H1 (cell line): ENCODE results near the gene GNAQ. TPM values are rescaled to one million over a fixed set of nuclear protein-coding genes. Genes with fewer than 3 reads are reported as not detected.

ENCODE experiments used
- CTCF ChIA-PET: fragments of 300-600 bp; sonication (Branson Sonifier 250); formaldehyde crosslinking; loops from one replicate; lab custom pipeline; 2021; ENCODE audit not compliant: partially characterized antibody; lab: Charles Lee
- POLR2A ChIA-PET: fragments of 300-600 bp; sonication (Branson Sonifier 250); formaldehyde crosslinking; loops from one replicate; lab custom pipeline; 2021; ENCODE audit warnings: inconsistent platforms; ENCODE audit not compliant: partially characterized antibody; lab: Charles Lee
- DNase-seq, 2 experiments: peaks; one replicate each; pipeline versions ENCODE4 v3.0.0 to v3.0.0-alpha.2; 2010 to 2022; ENCODE audit warnings: low spot score in 2 of 2, low read depth in 1 of 2, mixed read lengths in 1 of 2
- FAIRE-seq: peaks from 2 replicates; lab custom pipeline; 2011; peaks lifted over from hg19 to GRCh38; lab: Jason Lieb, UNC
- H2AFZ ChIP-seq: 2 replicates; pipeline ENCODE4 v1.8.1; 2012; ENCODE audit warnings: low read length, inconsistent platforms
- H2AK5ac ChIP-seq: 2 replicates; pipeline ENCODE4 v1.6.1; 2013; ENCODE audit warnings: low read depth, low read length
- H2BK120ac ChIP-seq: replicated peaks from 2 replicates; pipeline ENCODE3; 2013; ENCODE audit warnings: low read depth, low read length, inconsistent platforms
- H2BK12ac ChIP-seq: 2 replicates; pipeline ENCODE4 v1.6.1; 2013; ENCODE audit warnings: low read depth, low read length
- H2BK15ac ChIP-seq: 2 replicates; pipeline ENCODE4 v1.6.1; 2013; ENCODE audit warnings: low read length
- H2BK20ac ChIP-seq: 2 replicates; pipeline ENCODE4 v1.6.1; 2013; ENCODE audit warnings: low read length
- H2BK5ac ChIP-seq: 2 replicates; pipeline ENCODE4 v1.6.1; 2013; ENCODE audit warnings: low read depth, low read length
- H3K14ac ChIP-seq: 2 replicates; pipeline ENCODE4 v1.6.1; 2013; ENCODE audit warnings: inconsistent platforms; ENCODE audit not compliant: insufficient read length
- H3K18ac ChIP-seq: 2 replicates; pipeline ENCODE4 v1.6.1; 2013; ENCODE audit warnings: low read length; ENCODE audit errors: extremely low read depth
- H3K23ac ChIP-seq: 2 replicates; pipeline ENCODE4 v1.6.1; 2013; ENCODE audit warnings: inconsistent platforms; ENCODE audit not compliant: insufficient read length
- H3K23me2 ChIP-seq: 2 replicates; pipeline ENCODE4 v1.6.1; 2013; ENCODE audit warnings: low read depth, low read length
- H3K27ac ChIP-seq: 2 replicates; pipeline ENCODE4 v1.6.1; 2011; ENCODE audit warnings: low read depth, low read length, inconsistent platforms
- H3K27me3 ChIP-seq, 4 experiments: replicated peaks in 1 of 4; 1 replicate in 1 of 4; 2 replicates in 3 of 4; pipeline versions ENCODE4 v1.6.1 to v1.8.1; 2011 to 2013; ENCODE audit warnings: low read length in 3 of 4, mild to moderate bottlenecking in 3 of 4, inconsistent platforms in 2 of 4, mixed read lengths in 2 of 4, moderate library complexity in 1 of 4; ENCODE audit not compliant: control insufficient read depth in 3 of 4, insufficient read depth in 3 of 4; ENCODE audit errors: extremely low read depth in 1 of 4
- H3K36me3 ChIP-seq, 4 experiments: 2 replicates each; pipeline versions ENCODE4 v1.6.1 to v1.8.1; 2011 to 2013; ENCODE audit warnings: mild to moderate bottlenecking in 4 of 4, low read length in 3 of 4, moderate library complexity in 2 of 4, control low read depth in 1 of 4, inconsistent platforms in 1 of 4; ENCODE audit not compliant: insufficient read depth in 4 of 4, control insufficient read depth in 2 of 4
- H3K4ac ChIP-seq: replicated peaks from 2 replicates; pipeline ENCODE3; 2013; ENCODE audit warnings: low read length, low read depth, mixed read lengths, inconsistent platforms; ENCODE audit not compliant: insufficient read length
- H3K4me1 ChIP-seq, 4 experiments: replicated peaks in 1 of 4; 1 replicate in 1 of 4; 2 replicates in 3 of 4; pipeline versions ENCODE4 v1.6.1 to v1.8.1; 2011 to 2013; ENCODE audit warnings: low read length in 3 of 4, inconsistent platforms in 2 of 4, mixed read lengths in 1 of 4; ENCODE audit not compliant: insufficient read depth in 4 of 4, control insufficient read depth in 3 of 4
- H3K4me2 ChIP-seq, 2 experiments: 2 replicates each; pipeline versions ENCODE4 v1.6.1 to v1.8.1; 2011 to 2013; ENCODE audit warnings: low read depth in 2 of 2, low read length in 2 of 2, control low read depth in 1 of 2, inconsistent platforms in 1 of 2, mild to moderate bottlenecking in 1 of 2; ENCODE audit not compliant: insufficient read depth in 1 of 2
- H3K4me3 ChIP-seq, 4 experiments: fragments of 200-600, 300-600 bp in 1 of 4; sonication (generic), shearing (Covaris generic), sonication (Bioruptor Twin) in 1 of 4; 2 replicates each; pipeline versions ENCODE4 v1.5.1 to v1.8.1; 2011 to 2016; ENCODE audit warnings: low read length in 4 of 4, low read depth in 3 of 4, control low read depth in 2 of 4, inconsistent platforms in 2 of 4, mild to moderate bottlenecking in 2 of 4, mixed read lengths in 1 of 4, moderate library complexity in 1 of 4; ENCODE audit not compliant: insufficient read depth in 2 of 4; ENCODE audit errors: extremely low read depth in 1 of 4
- H3K56ac ChIP-seq: replicated peaks from 2 replicates; pipeline ENCODE3; 2013; ENCODE audit warnings: low read depth, mild to moderate bottlenecking, mixed read lengths, low read length, inconsistent platforms; ENCODE audit not compliant: insufficient read length
- H3K79me1 ChIP-seq: 2 replicates; pipeline ENCODE4 v1.6.1; 2013; ENCODE audit warnings: low read depth, low read length, control low read depth
- H3K79me2 ChIP-seq, 2 experiments: 2 replicates each; pipeline versions ENCODE4 v1.6.1 to v1.8.1; 2012 to 2013; ENCODE audit warnings: low read length in 2 of 2, mild to moderate bottlenecking in 2 of 2, inconsistent platforms in 1 of 2; ENCODE audit not compliant: insufficient read depth in 2 of 2, control insufficient read depth in 1 of 2
- H3K9ac ChIP-seq, 4 experiments: replicated peaks in 1 of 4; 1 replicate in 1 of 4; 2 replicates in 3 of 4; pipeline versions ENCODE4 v1.6.1 to v1.8.1; 2011 to 2013; ENCODE audit warnings: low read depth in 3 of 4, low read length in 3 of 4, control low read depth in 2 of 4, mild to moderate bottlenecking in 2 of 4, moderate library complexity in 2 of 4, inconsistent platforms in 1 of 4; ENCODE audit errors: extremely low read depth in 1 of 4
- H3K9me3 ChIP-seq, 2 experiments: 2 replicates each; pipeline versions ENCODE4 v1.6.1 to v1.8.1; 2012 to 2013; ENCODE audit warnings: mild to moderate bottlenecking in 2 of 2, moderate library complexity in 2 of 2, control low read depth in 1 of 2, inconsistent platforms in 1 of 2, low read depth in 1 of 2, low read length in 1 of 2, mixed read lengths in 1 of 2; ENCODE audit not compliant: insufficient read depth in 2 of 2
- H4K20me1 ChIP-seq, 2 experiments: replicated peaks in 1 of 2; 2 replicates each; pipeline versions ENCODE3 to v1.8.1; 2011 to 2013; ENCODE audit warnings: inconsistent platforms in 2 of 2, low read length in 2 of 2, mild to moderate bottlenecking in 1 of 2; ENCODE audit not compliant: insufficient read depth in 2 of 2, control insufficient read depth in 1 of 2
- H4K5ac ChIP-seq: 2 replicates; pipeline ENCODE4 v1.6.1; 2013; ENCODE audit warnings: low read length, low read depth, mixed read lengths, inconsistent platforms; ENCODE audit not compliant: insufficient read length
- H4K8ac ChIP-seq: 2 replicates; pipeline ENCODE4 v1.8.0; 2013; ENCODE audit warnings: mild to moderate bottlenecking, moderate library complexity, low read length, inconsistent platforms; ENCODE audit not compliant: insufficient read depth; ENCODE audit errors: extremely low read depth
- H4K91ac ChIP-seq: replicated peaks from 2 replicates; pipeline ENCODE3; 2013; ENCODE audit warnings: low read length, mixed read lengths, inconsistent platforms; ENCODE audit not compliant: insufficient read length
- E2F6 ChIP-seq: IDR thresholded peaks from 2 replicates; pipeline ENCODE4 v1.6.1; 2012; ENCODE audit warnings: inconsistent platforms
- PHF8 ChIP-seq: fragments of 200-600 bp; sonication (generic); conservative IDR thresholded peaks from 2 replicates; pipeline ENCODE4 v1.7.1; 2012; ENCODE audit warnings: low read depth, mild to moderate bottlenecking, inconsistent platforms, low read length, moderate library complexity
- POLR2AphosphoS5 ChIP-seq: IDR thresholded peaks from 2 replicates; pipeline ENCODE4 v1.6.1; 2011; ENCODE audit warnings: low read depth, low read length
- SAP30 ChIP-seq: fragments of 300-600 bp; sonication (generic); IDR thresholded peaks from 2 replicates; pipeline ENCODE4 v1.7.1; 2012; ENCODE audit warnings: low read length, moderate library complexity, mild to moderate bottlenecking, inconsistent platforms; ENCODE audit not compliant: insufficient read depth, insufficient replicate concordance
- polyA plus RNA-seq, 7 experiments: library from polyadenylated mRNA; depleted of rRNA in 3 of 7; stranded (reverse) in 5 of 7; unstranded in 2 of 7; fragments of >200 nt in 5 of 7; fragments of 200-250 nt in 2 of 7; gene quantifications; 1 replicate in 5 of 7; 2 replicates in 1 of 7; 4 replicates in 1 of 7; pipeline versions ENCODE4 v1.2.1 to v1.2.3, GENCODE V29; 2011 to 2013; ENCODE audit warnings: missing spikeins in 2 of 7, mixed read lengths in 2 of 7
- total RNA-seq: library from RNA; stranded (reverse); fragmentation: NEBNext Ultra II Directional; extraction: Animal tissue kit (Norgen Biotek cat#: 25700); gene quantifications from 2 replicates; pipeline ENCODE4 v1.2.1, GENCODE V29; 2021

Gene GNAQ
- total and polyA plus RNA-seq, 2 of the 8 experiments (the other 6 are each of a cell fraction or from before 2014, with no cell fraction given) = 22.8 to 63.8 TPM

- H2AK5ac ChIP-seq = no peak overlapping the region
- no peak overlapping the region for H3K4me2 ChIP-seq
- peaks cover 0 to 75% of the 10 kb centered on the region in 2 experiments; a peak in 2 of 4 replicates for H3K79me2 ChIP-seq
- H3K27ac ChIP-seq = no peak overlapping the region
- TF ChIP-seq POLR2AphosphoS5 = no peak
- no peak for TF ChIP-seq SAP30
- TF ChIP-seq PHF8 = no peak
- TF ChIP-seq E2F6 = no peak
- no peak overlapping the region for H3K56ac ChIP-seq
- no peak overlapping the region for H2BK12ac ChIP-seq
- no peak overlapping the region for H3K4me3 ChIP-seq
- DNase-seq (no peak), FAIRE-seq (no peak)
- H3K27me3 ChIP-seq = no peaks in the 10 kb centered on the region
- peaks cover 0 to 4% of the 10 kb centered on the region in 2 experiments for H4K20me1 ChIP-seq
- H2BK5ac ChIP-seq = no peak overlapping the region
- H3K36me3 ChIP-seq = no peaks in the 10 kb centered on the region; a peak in 2 of 8 replicates
- no peaks in the 10 kb centered on the region for H3K9me3 ChIP-seq
- no peak overlapping the region for H2AFZ ChIP-seq
- H3K4ac ChIP-seq = no peak overlapping the region
- no peak overlapping the region for H3K18ac ChIP-seq
- H3K23ac ChIP-seq = no peak overlapping the region
- H2BK120ac ChIP-seq = no peak overlapping the region
- no peaks in the 10 kb centered on the region; the same call in 1 of the 2 replicates for H3K79me1 ChIP-seq
- no peak overlapping the region for H3K9ac ChIP-seq
- H4K5ac ChIP-seq = no peak overlapping the region
- no peak overlapping the region for H4K8ac ChIP-seq
- H3K23me2 ChIP-seq = no peaks in the 10 kb centered on the region
- H2BK15ac ChIP-seq = no peak overlapping the region
- no peak overlapping the region for H3K14ac ChIP-seq
- H2BK20ac ChIP-seq = no peak overlapping the region
- ChIA-PET POLR2A (interaction anchor here (1.6 kb wide), 1 partner anchor 9 kb away, joined by 4 read pairs; no protein-coding TSS in a partner anchor), CTCF (interaction anchor here (1.1 to 3.1 kb wide), 2 partner anchors 55 to 134 kb away, joined by 3 to 18 read pairs; no protein-coding TSS in a partner anchor)
- no peak overlapping the region for H4K91ac ChIP-seq
- peaks cover 0 to 13% (median 6%) of the 10 kb centered on the region in 4 experiments; a peak in 3 of 7 replicates for H3K4me1 ChIP-seq
Measured at GRCh38 chr9:77980622-77981021, 51.0 kb downstream of the GNAQ start.
